Astrocyte (in vitro differentiated cells and primary cell): ENCODE results near the gene ELMOD1. TPM values are rescaled to one million over a fixed set of nuclear protein-coding genes. Genes with fewer than 3 reads are reported as not detected.

Experiments used
- DNase-seq: peaks from one replicate; pipeline ENCODE4 v3.0.0-alpha.2; 2010; ENCODE audit warnings: low read depth
- FAIRE-seq: peaks from 2 replicates; lab custom pipeline; 2011; peaks lifted over from hg19 to GRCh38; lab: Jason Lieb, UNC
- H2AFZ ChIP-seq: 2 replicates; pipeline ENCODE4 v1.6.0; 2012; ENCODE audit warnings: low read depth, low read length, inconsistent platforms
- H3K27ac ChIP-seq: 2 replicates; pipeline ENCODE4 v1.5.1; 2011; ENCODE audit warnings: low read depth, low read length, inconsistent platforms
- H3K27me3 ChIP-seq: 2 replicates; pipeline ENCODE4 v1.6.0; 2011; ENCODE audit warnings: low read length, inconsistent platforms; ENCODE audit not compliant: insufficient read depth
- H3K36me3 ChIP-seq: 2 replicates; pipeline ENCODE4 v1.5.1; 2011; ENCODE audit warnings: low read length, inconsistent platforms; ENCODE audit not compliant: insufficient read depth
- H3K4me1 ChIP-seq: 2 replicates; pipeline ENCODE4 v1.5.1; 2011; ENCODE audit warnings: low read length, inconsistent platforms; ENCODE audit not compliant: insufficient read depth
- H3K4me2 ChIP-seq: 2 replicates; pipeline ENCODE4 v1.6.0; 2012; ENCODE audit warnings: low read length, inconsistent platforms
- H3K4me3 ChIP-seq: 2 replicates; pipeline ENCODE4 v1.5.1; 2011; ENCODE audit warnings: low read depth, mild to moderate bottlenecking, low read length, inconsistent platforms; ENCODE audit not compliant: insufficient read depth
- H3K79me2 ChIP-seq: 2 replicates; pipeline ENCODE4 v1.6.0; 2012; ENCODE audit warnings: mild to moderate bottlenecking, low read length, inconsistent platforms; ENCODE audit not compliant: insufficient read depth
- H3K9ac ChIP-seq: 2 replicates; pipeline ENCODE4 v1.6.0; 2012; ENCODE audit warnings: mild to moderate bottlenecking, low read length, inconsistent platforms
- H3K9me3 ChIP-seq: 2 replicates; pipeline ENCODE4 v1.5.1; 2012; ENCODE audit warnings: low read depth, mild to moderate bottlenecking, low read length, inconsistent platforms; ENCODE audit not compliant: insufficient read depth
- H4K20me1 ChIP-seq: 2 replicates; pipeline ENCODE4 v1.6.0; 2012; ENCODE audit warnings: low read length, inconsistent platforms; ENCODE audit not compliant: insufficient read depth
- H3K27ac Mint-ChIP-seq: one replicate; pipeline ENCODE4 v1.8.0; 2021; ENCODE audit warnings: mild to moderate bottlenecking, mixed read lengths; ENCODE audit not compliant: unreplicated experiment
- H3K27me3 Mint-ChIP-seq: one replicate; pipeline ENCODE4 v1.8.0; 2021; ENCODE audit warnings: low read depth, mixed read lengths; ENCODE audit not compliant: unreplicated experiment
- H3K36me3 Mint-ChIP-seq: one replicate; pipeline ENCODE4 v1.8.0; 2021; ENCODE audit warnings: low read depth, mixed read lengths; ENCODE audit not compliant: unreplicated experiment
- H3K4me1 Mint-ChIP-seq: one replicate; pipeline ENCODE4 v1.8.0; 2021; ENCODE audit warnings: low read depth, mixed read lengths; ENCODE audit not compliant: unreplicated experiment
- H3K4me3 Mint-ChIP-seq: one replicate; pipeline ENCODE4 v1.8.0; 2021; ENCODE audit warnings: mild to moderate bottlenecking, moderate library complexity, mixed read lengths; ENCODE audit not compliant: unreplicated experiment
- H3K9me3 Mint-ChIP-seq: one replicate; pipeline ENCODE4 v1.8.0; 2021; ENCODE audit warnings: mild to moderate bottlenecking, mixed read lengths; ENCODE audit not compliant: unreplicated experiment
- EZH2 ChIP-seq: IDR thresholded peaks from 2 replicates; pipeline ENCODE4 v1.6.1; 2012; ENCODE audit warnings: mild to moderate bottlenecking, low read length, inconsistent platforms; ENCODE audit not compliant: insufficient read depth
- total RNA-seq: library from RNA; stranded (reverse); gene quantifications from 2 replicates; pipeline ENCODE4 v1.2.1, GENCODE V29; 2021
- TF ChIP-seq, protein P1 (sequence below): IDR thresholded peaks from 2 replicates; pipeline ENCODE4 v1.5.1; 2011; ENCODE audit warnings: low read depth, mild to moderate bottlenecking, inconsistent platforms, low read length, moderate library complexity; ENCODE audit not compliant: insufficient read depth

The ELMOD1 gene
- total RNA-seq, 1 donor from 2014 or later, result 0.52 TPM

DNA sequence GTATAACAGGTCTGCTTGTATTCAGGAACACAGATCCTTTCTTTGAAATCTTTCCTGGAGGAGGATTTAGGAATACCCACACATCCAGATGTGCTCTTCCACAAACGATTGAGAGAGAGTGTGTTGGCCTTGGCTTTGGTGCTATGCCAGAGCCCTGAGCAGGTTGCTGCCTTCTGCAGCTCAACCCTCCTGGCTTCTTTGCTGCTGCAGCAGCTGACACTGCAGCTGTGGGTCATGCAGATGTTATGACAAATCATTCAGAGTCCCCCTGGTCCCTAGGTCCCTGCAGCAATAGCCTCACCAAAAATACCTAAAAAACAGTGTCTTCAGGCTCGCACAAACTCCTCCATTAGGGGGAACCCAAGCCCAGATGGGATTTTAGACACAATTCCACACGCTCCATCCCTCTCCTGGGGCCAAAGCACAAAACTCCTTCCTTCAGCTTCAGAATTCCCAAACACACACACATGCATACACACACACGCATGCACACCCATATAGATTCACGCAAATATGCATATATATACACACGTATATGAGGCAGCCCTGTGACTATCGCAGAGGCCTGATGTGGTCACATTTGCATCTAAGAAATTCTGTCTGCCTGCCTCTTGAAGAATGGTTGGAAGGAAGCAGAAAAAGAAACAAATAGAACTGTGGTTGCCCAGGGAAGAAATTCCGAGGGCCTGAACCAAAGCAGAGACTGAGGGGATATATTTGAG is 85.5 kb downstream of the ELMOD1 start:
- Histone ChIP-seq H3K27ac (no peak overlapping the region), H3K4me2 (no peak overlapping the region), H3K27me3 (no peaks in the 10 kb centered on the region), H4K20me1 (no peaks in the 10 kb centered on the region), H3K9me3 (no peaks in the 10 kb centered on the region), H3K4me1 (no peaks in the 10 kb centered on the region), H3K4me3 (no peak overlapping the region), H2AFZ (no peak overlapping the region), H3K9ac (no peak overlapping the region), H3K36me3 (no peaks in the 10 kb centered on the region), H3K79me2 (no peaks in the 10 kb centered on the region)
- Mint-ChIP-seq H3K27ac (no peak overlapping the region), H3K9me3 (no peaks in the 10 kb centered on the region), H3K4me1 (no peaks in the 10 kb centered on the region), H3K27me3 (no peaks in the 10 kb centered on the region), H3K36me3 (no peaks in the 10 kb centered on the region), H3K4me3 (no peak overlapping the region)
- no peak for FAIRE-seq
- TF ChIP-seq EZH2, result no peak
- TF ChIP-seq, protein P1, sequence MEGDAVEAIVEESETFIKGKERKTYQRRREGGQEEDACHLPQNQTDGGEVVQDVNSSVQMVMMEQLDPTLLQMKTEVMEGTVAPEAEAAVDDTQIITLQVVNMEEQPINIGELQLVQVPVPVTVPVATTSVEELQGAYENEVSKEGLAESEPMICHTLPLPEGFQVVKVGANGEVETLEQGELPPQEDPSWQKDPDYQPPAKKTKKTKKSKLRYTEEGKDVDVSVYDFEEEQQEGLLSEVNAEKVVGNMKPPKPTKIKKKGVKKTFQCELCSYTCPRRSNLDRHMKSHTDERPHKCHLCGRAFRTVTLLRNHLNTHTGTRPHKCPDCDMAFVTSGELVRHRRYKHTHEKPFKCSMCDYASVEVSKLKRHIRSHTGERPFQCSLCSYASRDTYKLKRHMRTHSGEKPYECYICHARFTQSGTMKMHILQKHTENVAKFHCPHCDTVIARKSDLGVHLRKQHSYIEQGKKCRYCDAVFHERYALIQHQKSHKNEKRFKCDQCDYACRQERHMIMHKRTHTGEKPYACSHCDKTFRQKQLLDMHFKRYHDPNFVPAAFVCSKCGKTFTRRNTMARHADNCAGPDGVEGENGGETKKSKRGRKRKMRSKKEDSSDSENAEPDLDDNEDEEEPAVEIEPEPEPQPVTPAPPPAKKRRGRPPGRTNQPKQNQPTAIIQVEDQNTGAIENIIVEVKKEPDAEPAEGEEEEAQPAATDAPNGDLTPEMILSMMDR, result no peak
- no peak for DNase-seq

DNA sequence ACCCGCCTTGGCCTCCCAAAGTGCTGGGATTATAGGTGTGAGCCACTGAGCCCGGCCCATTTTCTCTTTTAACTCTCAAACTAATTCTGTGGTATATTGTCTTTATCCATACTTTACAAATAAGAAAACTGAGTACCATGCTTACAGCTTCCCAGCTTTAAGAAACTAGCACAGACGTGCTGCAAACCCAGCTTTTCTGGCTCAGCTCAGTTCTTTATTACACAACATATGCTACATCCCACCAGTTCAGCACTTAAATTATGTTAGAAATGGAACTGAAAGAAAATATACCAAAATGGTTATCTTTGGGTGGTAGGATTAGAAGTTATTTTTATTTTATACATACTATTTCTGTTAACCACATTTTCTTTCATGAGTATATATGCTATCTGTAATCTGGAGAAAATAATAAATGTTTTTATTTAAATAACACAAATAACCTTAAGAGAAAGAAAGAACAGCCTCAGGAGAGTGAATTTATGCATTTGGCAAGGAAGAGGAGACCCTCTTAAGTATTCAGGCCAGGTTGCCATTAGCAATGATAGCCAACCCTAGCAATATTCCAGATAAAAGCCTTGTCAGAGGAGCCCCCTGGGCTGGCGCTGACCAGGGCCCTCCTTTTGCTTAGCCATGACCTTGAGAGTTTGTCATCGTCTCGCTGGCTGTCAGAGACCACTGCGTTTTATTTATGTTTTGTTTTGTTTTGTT is 87.1 kb downstream of the ELMOD1 start:
- Mint-ChIP-seq H3K27ac (no peak overlapping the region), H3K27me3 (no peaks in the 10 kb centered on the region), H3K4me3 (no peak overlapping the region), H3K9me3 (no peaks in the 10 kb centered on the region), H3K4me1 (no peaks in the 10 kb centered on the region), H3K36me3 (no peaks in the 10 kb centered on the region)
- Histone ChIP-seq H3K27me3 (no peaks in the 10 kb centered on the region), H3K27ac (no peak overlapping the region), H3K4me1 (no peaks in the 10 kb centered on the region), H3K36me3 (no peaks in the 10 kb centered on the region), H3K9me3 (no peaks in the 10 kb centered on the region), H3K4me2 (no peak overlapping the region), H3K4me3 (no peak overlapping the region), H4K20me1 (no peaks in the 10 kb centered on the region), H2AFZ (no peak overlapping the region), H3K79me2 (no peaks in the 10 kb centered on the region), H3K9ac (no peak overlapping the region)
- no peak for DNase-seq
- FAIRE-seq, result no peak
- no peak for TF ChIP-seq EZH2
- TF ChIP-seq, protein P1, result no peak

DNA sequence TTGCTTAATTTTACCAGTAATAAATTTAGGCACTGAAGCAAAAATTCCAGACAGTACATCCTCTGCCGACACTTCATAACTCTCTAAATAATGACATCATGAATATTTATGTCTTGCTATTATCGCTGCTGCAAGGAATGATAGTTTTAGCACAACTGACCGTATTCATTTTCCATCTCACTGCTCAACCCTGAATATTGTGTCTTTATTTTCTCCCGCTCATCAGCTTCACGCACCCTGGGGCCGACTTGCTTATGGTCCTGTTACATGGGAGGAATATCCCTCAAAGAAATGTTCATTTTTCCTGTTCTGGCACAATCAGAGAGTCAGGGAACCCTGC is 87.7 kb downstream of the ELMOD1 start:
- Mint-ChIP-seq H3K27ac (no peak overlapping the region), H3K36me3 (no peaks in the 10 kb centered on the region), H3K4me3 (no peak overlapping the region), H3K9me3 (no peaks in the 10 kb centered on the region), H3K4me1 (no peaks in the 10 kb centered on the region), H3K27me3 (no peaks in the 10 kb centered on the region)
- Histone ChIP-seq H3K9ac (no peak overlapping the region), H4K20me1 (no peaks in the 10 kb centered on the region), H3K9me3 (no peaks in the 10 kb centered on the region), H2AFZ (no peak overlapping the region), H3K79me2 (no peaks in the 10 kb centered on the region), H3K27me3 (no peaks in the 10 kb centered on the region), H3K36me3 (no peaks in the 10 kb centered on the region), H3K27ac (no peak overlapping the region), H3K4me2 (no peak overlapping the region), H3K4me1 (no peaks in the 10 kb centered on the region), H3K4me3 (no peak overlapping the region)
- FAIRE-seq (no peak), DNase-seq (no peak)
- TF ChIP-seq, protein P1, result no peak
- TF ChIP-seq EZH2, result no peak
